Trophoblast cell (in vitro differentiated cells and primary cell): ENCODE measurements around the gene NUDT3. TPM values are rescaled to one million over a fixed set of nuclear protein-coding genes. Genes with fewer than 3 reads are reported as not detected.
A peak's percentile ranks its signal among the peaks of the same experiment; 100 is the strongest.

ENCODE experiments used
- DNase-seq, 2 donors: peaks; one replicate each; pipeline ENCODE4 v3.0.0-alpha.2; 2016
- H2AFZ ChIP-seq: 2 replicates; pipeline ENCODE4 v1.6.1; 2013; ENCODE audit warnings: low read length, moderate library complexity, mild to moderate bottlenecking; ENCODE audit not compliant: insufficient read depth, poor library complexity
- H2AK5ac ChIP-seq: 2 replicates; pipeline ENCODE4 v1.6.1; 2013; ENCODE audit warnings: mild to moderate bottlenecking, low read length
- H2BK120ac ChIP-seq: 2 replicates; pipeline ENCODE4 v1.6.1; 2013; ENCODE audit warnings: low read length, mild to moderate bottlenecking, moderate library complexity; ENCODE audit not compliant: insufficient read depth, poor library complexity
- H2BK12ac ChIP-seq: 2 replicates; pipeline ENCODE4 v1.6.1; 2013; ENCODE audit warnings: mild to moderate bottlenecking, low read length, moderate library complexity
- H2BK5ac ChIP-seq: 2 replicates; pipeline ENCODE4 v1.6.1; 2013; ENCODE audit warnings: low read length, low read depth, moderate library complexity, mild to moderate bottlenecking; ENCODE audit not compliant: poor library complexity
- H3K14ac ChIP-seq: 2 replicates; pipeline ENCODE4 v1.6.1; 2013; ENCODE audit warnings: mild to moderate bottlenecking, low read length
- H3K18ac ChIP-seq: 2 replicates; pipeline ENCODE4 v1.6.1; 2013; ENCODE audit warnings: mild to moderate bottlenecking, low read length
- H3K23ac ChIP-seq: 2 replicates; pipeline ENCODE4 v1.6.1; 2013; ENCODE audit warnings: low read length
- H3K27ac ChIP-seq: 2 replicates; pipeline ENCODE4 v1.5.1; 2013; ENCODE audit warnings: low read depth, mild to moderate bottlenecking, inconsistent platforms, low read length, moderate library complexity
- H3K27me3 ChIP-seq: 2 replicates; pipeline ENCODE4 v1.6.1; 2013; ENCODE audit warnings: inconsistent platforms, mild to moderate bottlenecking, low read length, moderate library complexity; ENCODE audit not compliant: insufficient read depth
- H3K36me3 ChIP-seq, 2 experiments: 1 replicate in 1 of 2; 2 replicates in 1 of 2; pipeline ENCODE4 v1.6.1; 2013; ENCODE audit warnings: low read length in 2 of 2, mild to moderate bottlenecking in 2 of 2, moderate library complexity in 1 of 2; ENCODE audit not compliant: insufficient read depth in 2 of 2, control insufficient read depth in 1 of 2
- H3K4ac ChIP-seq: 2 replicates; pipeline ENCODE4 v1.6.1; 2013; ENCODE audit warnings: low read depth, mild to moderate bottlenecking, low read length, moderate library complexity
- H3K4me1 ChIP-seq, 2 experiments: 1 replicate in 1 of 2; 2 replicates in 1 of 2; pipeline ENCODE4 v1.6.1; 2013; ENCODE audit warnings: low read length in 2 of 2, mild to moderate bottlenecking in 2 of 2, moderate library complexity in 1 of 2; ENCODE audit not compliant: insufficient read depth in 2 of 2, control insufficient read depth in 1 of 2
- H3K4me2 ChIP-seq: 2 replicates; pipeline ENCODE4 v1.6.1; 2013; ENCODE audit warnings: inconsistent platforms, mild to moderate bottlenecking, low read length, moderate library complexity
- H3K4me3 ChIP-seq: 2 replicates; pipeline ENCODE4 v1.5.1; 2013; ENCODE audit warnings: mild to moderate bottlenecking, low read depth, low read length, inconsistent platforms
- H3K79me1 ChIP-seq: one replicate; pipeline ENCODE4 v1.6.1; 2013; ENCODE audit warnings: low read length
- H3K79me2 ChIP-seq: 2 replicates; pipeline ENCODE4 v1.6.1; 2013; ENCODE audit warnings: low read length, mild to moderate bottlenecking; ENCODE audit not compliant: control insufficient read depth, insufficient read depth, poor library complexity
- H3K9ac ChIP-seq: 2 replicates; pipeline ENCODE4 v1.6.1; 2013; ENCODE audit warnings: mild to moderate bottlenecking, low read length
- H3K9me3 ChIP-seq: 2 replicates; pipeline ENCODE4 v1.6.1; 2013; ENCODE audit warnings: low read depth, mild to moderate bottlenecking, control low read depth, inconsistent platforms, low read length; ENCODE audit not compliant: insufficient read depth
- H4K12ac ChIP-seq: 2 replicates; pipeline ENCODE4 v1.6.1; 2013; ENCODE audit warnings: low read depth, mild to moderate bottlenecking, low read length, moderate library complexity
- H4K8ac ChIP-seq: 2 replicates; pipeline ENCODE4 v1.6.1; 2013; ENCODE audit warnings: low read depth, mild to moderate bottlenecking, low read length, moderate library complexity
- H4K91ac ChIP-seq: one replicate; pipeline ENCODE4 v1.6.1; 2013; ENCODE audit warnings: low read depth, mild to moderate bottlenecking, low read length, moderate library complexity
- WGBS: extraction: QIAGEN DNeasy Blood & Tissue Kit; methylation state at CpG from one replicate; pipeline ENCODE4 v1.1.7; 2013; ENCODE audit warnings: missing lambda C conversion rate; ENCODE audit not compliant: insufficient read length, insufficient coverage; ENCODE audit errors: extremely low coverage; 5-methylcytosine and 5-hydroxymethylcytosine counted together
- polyA plus RNA-seq: library from polyadenylated mRNA; stranded (reverse); fragments of 200-250 nt; gene quantifications from 2 replicates; pipeline ENCODE4 v1.2.3, GENCODE V29; 2013

NUDT3 gene
- polyA plus RNA-seq: 5.7 TPM in 2 replicates

DNA sequence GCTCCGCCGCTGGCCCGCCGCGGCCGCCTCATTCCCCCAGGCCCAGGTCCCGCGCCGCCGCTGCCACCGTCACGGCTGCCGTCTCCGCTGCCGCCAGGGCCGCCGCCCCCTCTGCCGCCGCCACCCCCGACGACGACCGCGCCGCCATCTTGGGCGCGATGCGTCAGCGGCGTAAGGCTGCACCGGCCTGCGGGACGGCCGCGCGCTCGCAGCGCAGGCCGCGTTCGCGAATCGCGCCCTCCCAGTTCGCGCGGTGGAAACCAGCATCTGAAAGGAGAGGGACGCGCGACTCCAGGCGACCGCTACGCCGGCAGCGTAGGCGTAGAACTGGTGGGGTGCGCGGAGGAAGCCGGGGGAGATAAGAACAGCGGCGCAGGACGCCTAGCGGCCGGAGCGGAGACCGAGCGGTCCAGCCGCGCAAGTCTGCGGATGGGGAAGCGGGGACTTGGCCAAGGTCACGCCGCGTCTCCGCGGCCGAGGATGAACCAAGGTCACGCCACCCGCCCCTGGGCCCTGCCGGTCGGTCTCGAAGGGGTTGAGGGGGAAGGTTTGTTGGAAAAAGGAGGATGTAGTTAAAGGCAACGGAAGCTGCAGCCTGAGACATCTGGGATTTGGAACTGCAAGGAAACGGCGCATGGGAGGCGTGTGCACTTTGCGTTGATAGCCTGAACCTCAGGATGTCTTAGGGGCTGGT, at the start of gene NUDT3:
Gene NUDT3 (minus strand): TSS at position 173 of the 694 bp plus-strand sequence. CDS start 307 bp downstream, outside the sequence.
- Histone ChIP-seq H4K91ac (peak within 1 kb of the TSS; percentile 69), H4K8ac (peak within 1 kb of the TSS; percentile 85), H3K4me3 (peak within 1 kb of the TSS; percentile 85), H3K36me3 (no peaks in the 10 kb centered on the region), H3K18ac (peak within 1 kb of the TSS; percentile 45), H3K9me3 (no peaks in the 10 kb centered on the region), H3K79me1 (peaks cover 8% of the 10 kb centered on the region), H4K12ac (peak within 1 kb of the TSS; percentile 79), H3K27ac (peak within 1 kb of the TSS; percentile 29), H3K27me3 (no peaks in the 10 kb centered on the region), H3K9ac (peak within 1 kb of the TSS; percentile 7), H3K4ac (peak within 1 kb of the TSS; percentile 66), H2BK120ac (peak within 1 kb of the TSS; percentile 65), H3K79me2 (peaks cover 8% of the 10 kb centered on the region), H3K4me1 (peaks cover 0 to 6% of the 10 kb centered on the region in 2 experiments), H3K14ac (peak within 1 kb of the TSS; percentile 89), H3K23ac (no peak within 1 kb of the TSS), H2BK5ac (peak within 1 kb of the TSS; percentile 52), H2BK12ac (peak within 1 kb of the TSS; percentile 23), H2AK5ac (no peak within 1 kb of the TSS), H3K4me2 (peak within 1 kb of the TSS; percentile 91), H2AFZ (peak within 1 kb of the TSS; percentile 74)
- DNase-seq: peak; percentile 91 to 95
- no CpG with 5 or more reads among the region's 87 CpGs for WGBS

DNA sequence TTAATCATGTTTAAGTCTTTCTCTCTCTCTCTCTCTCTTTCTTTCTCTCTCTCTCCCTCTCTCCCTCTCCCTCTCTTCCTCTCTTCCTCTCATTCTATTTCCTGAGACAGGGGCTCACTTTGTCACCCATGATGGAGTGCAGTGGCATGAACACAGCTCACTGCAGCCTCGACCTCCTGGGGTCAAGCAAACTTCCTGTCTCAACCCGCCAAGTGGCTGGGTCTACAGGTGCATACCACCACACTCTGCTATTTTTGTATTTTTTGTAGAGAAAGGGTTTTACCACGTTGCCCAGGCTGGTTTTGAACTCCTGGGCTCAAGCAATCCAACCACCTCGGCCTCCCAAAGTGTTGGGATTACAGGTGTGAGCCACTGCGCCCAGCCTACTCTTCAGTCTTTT, 49.1 kb upstream of the NUDT3 start:
- Histone ChIP-seq H3K79me1 (no peaks in the 10 kb centered on the region), H3K14ac (no peak overlapping the region), H3K27ac (no peak overlapping the region), H3K4me2 (no peak overlapping the region), H3K23ac (no peak overlapping the region), H2BK5ac (no peak overlapping the region), H3K4ac (no peak overlapping the region), H2BK120ac (no peak overlapping the region), H3K4me1 (no peaks in the 10 kb centered on the region), H3K9ac (no peak overlapping the region), H3K4me3 (no peak overlapping the region), H4K91ac (no peak overlapping the region), H3K36me3 (no peaks in the 10 kb centered on the region), H3K18ac (no peak overlapping the region), H3K27me3 (no peaks in the 10 kb centered on the region), H2AFZ (no peak overlapping the region), H2BK12ac (no peak overlapping the region), H4K8ac (no peak overlapping the region), H2AK5ac (no peak overlapping the region), H3K79me2 (no peaks in the 10 kb centered on the region), H3K9me3 (peaks cover 5% of the 10 kb centered on the region), H4K12ac (no peak overlapping the region)
- DNase-seq: no peak
- WGBS: no CpG with 5 or more reads among the region's 5 CpGs

DNA sequence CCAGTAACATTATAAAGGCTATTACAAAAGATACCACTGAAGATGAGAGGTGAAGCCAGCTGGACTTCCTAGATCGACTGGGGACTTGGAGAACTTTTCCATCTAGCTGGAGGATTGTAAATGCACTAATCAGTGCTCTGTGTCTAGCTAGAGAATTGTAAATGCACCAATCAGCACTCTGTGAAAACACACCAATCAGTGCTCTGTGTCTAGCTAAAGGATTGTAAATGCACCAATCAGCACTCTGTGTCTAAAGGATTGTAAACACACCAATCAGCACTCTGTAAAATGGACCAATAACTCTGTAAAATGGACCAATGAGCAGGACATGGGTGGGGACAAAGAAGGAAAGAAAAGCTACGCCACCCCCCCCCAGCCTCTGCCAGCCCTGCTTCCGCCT, 47.0 kb upstream of the NUDT3 start:
- no peak overlapping the region for H2AFZ ChIP-seq
- H2AK5ac ChIP-seq: no peak overlapping the region
- H3K4me2 ChIP-seq: no peak overlapping the region
- H3K79me1 ChIP-seq: no peaks in the 10 kb centered on the region
- H3K14ac ChIP-seq: no peak overlapping the region
- H3K9ac ChIP-seq: no peak overlapping the region
- no peak overlapping the region for H3K18ac ChIP-seq
- peaks cover 5% of the 10 kb centered on the region for H3K9me3 ChIP-seq
- no peak overlapping the region for H3K4ac ChIP-seq
- no peak overlapping the region for H3K27ac ChIP-seq
- no peak overlapping the region for H3K23ac ChIP-seq
- no peak overlapping the region for H4K91ac ChIP-seq
- DNase-seq: no peak
- no peak overlapping the region for H2BK120ac ChIP-seq
- WGBS: no CpG with 5 or more reads among the region's 3 CpGs
- H2BK5ac ChIP-seq: no peak overlapping the region
- no peak overlapping the region for H4K12ac ChIP-seq
- H3K27me3 ChIP-seq: no peaks in the 10 kb centered on the region
- no peaks in the 10 kb centered on the region for H3K36me3 ChIP-seq
- no peak overlapping the region for H4K8ac ChIP-seq
- H3K4me1 ChIP-seq: no peaks in the 10 kb centered on the region
- no peak overlapping the region for H3K4me3 ChIP-seq
- no peaks in the 10 kb centered on the region for H3K79me2 ChIP-seq
- H2BK12ac ChIP-seq: no peak overlapping the region

DNA sequence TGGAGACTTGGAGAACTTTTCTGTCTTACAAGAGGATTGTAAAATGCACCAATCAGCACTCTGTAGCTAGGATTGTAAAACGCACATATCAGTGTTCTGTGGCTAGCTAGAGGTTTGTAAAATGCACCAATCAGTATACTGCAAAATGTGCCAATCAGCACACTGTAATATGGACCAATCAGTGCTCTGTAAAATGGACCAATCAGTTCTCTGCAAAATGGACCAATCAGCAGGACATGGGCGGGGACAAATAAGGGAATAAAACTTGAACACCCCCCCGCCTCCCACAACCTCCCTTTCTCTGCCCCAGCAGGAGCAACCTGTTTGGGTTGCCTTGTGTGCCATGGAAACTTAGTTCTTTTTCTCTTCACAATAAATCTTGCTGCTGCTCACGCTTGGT, 46.2 kb upstream of the NUDT3 start:
- Histone ChIP-seq H2BK12ac (no peak overlapping the region), H4K12ac (no peak overlapping the region), H3K4ac (no peak overlapping the region), H3K27ac (no peak overlapping the region), H2BK5ac (no peak overlapping the region), H3K14ac (no peak overlapping the region), H3K36me3 (no peaks in the 10 kb centered on the region), H3K79me1 (no peaks in the 10 kb centered on the region), H2AK5ac (no peak overlapping the region), H4K8ac (no peak overlapping the region), H2AFZ (no peak overlapping the region), H3K4me2 (no peak overlapping the region), H3K79me2 (no peaks in the 10 kb centered on the region), H2BK120ac (no peak overlapping the region), H3K9me3 (peaks cover 5% of the 10 kb centered on the region), H3K18ac (no peak overlapping the region), H3K9ac (no peak overlapping the region), H3K27me3 (no peaks in the 10 kb centered on the region), H3K23ac (no peak overlapping the region), H3K4me1 (no peaks in the 10 kb centered on the region), H3K4me3 (no peak overlapping the region), H4K91ac (no peak overlapping the region)
- no peak for DNase-seq
- no CpG with 5 or more reads among the region's 4 CpGs for WGBS
